Hepatocyte (in vitro differentiated cells): Measurements from ENCODE around the gene ATAD1.
A peak's percentile ranks its signal among the peaks of the same experiment; 100 is the strongest.

Experiments
- EZH2phosphoT487 ChIP-seq: fragments of 200-600 bp; sonication (generic); IDR thresholded peaks from one replicate; pipeline ENCODE4 v1.6.1; 2018; ENCODE audit warnings: antibody characterized with exemption, mild to moderate bottlenecking, low read depth, moderate library complexity; ENCODE audit not compliant: unreplicated experiment, severe bottlenecking
- TF ChIP-seq, protein P1 (sequence below): fragments of 200-600 bp; sonication (generic); IDR thresholded peaks from 2 replicates; pipeline ENCODE4 v1.5.1; 2016; ENCODE audit warnings: antibody characterized with exemption, mild to moderate bottlenecking; ENCODE audit not compliant: poor library complexity

DNA sequence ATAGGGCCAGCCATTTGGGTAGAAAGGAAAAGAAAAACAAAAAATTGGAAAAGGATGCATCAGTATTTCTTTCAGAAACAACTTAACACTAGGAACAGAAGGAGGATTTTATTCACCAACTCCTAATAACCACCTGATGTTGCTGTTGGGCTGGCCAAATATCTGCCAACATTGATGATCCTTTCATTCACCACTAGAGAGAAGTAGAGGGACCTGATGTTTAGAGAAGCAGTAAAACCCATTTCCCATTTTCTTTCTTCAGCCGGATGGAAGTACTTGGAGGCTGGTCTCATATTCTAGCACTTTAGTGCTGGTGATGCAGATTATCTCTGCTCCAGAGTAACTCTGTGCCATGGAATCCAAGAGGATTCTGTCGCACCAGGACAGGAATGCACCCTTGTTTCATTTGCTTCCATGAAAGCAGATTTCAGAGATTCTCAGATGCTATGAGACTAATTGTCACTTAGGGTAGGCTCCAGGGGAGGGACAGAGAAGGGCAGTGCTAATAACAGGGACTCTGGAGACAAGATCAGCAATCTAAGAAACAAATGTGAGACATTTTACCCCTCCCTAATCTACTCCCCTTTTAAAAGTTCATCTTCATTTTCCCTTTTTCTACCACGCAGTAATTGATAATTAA is 42.2 kb upstream of the ATAD1 start:
- TF ChIP-seq, protein P1, sequence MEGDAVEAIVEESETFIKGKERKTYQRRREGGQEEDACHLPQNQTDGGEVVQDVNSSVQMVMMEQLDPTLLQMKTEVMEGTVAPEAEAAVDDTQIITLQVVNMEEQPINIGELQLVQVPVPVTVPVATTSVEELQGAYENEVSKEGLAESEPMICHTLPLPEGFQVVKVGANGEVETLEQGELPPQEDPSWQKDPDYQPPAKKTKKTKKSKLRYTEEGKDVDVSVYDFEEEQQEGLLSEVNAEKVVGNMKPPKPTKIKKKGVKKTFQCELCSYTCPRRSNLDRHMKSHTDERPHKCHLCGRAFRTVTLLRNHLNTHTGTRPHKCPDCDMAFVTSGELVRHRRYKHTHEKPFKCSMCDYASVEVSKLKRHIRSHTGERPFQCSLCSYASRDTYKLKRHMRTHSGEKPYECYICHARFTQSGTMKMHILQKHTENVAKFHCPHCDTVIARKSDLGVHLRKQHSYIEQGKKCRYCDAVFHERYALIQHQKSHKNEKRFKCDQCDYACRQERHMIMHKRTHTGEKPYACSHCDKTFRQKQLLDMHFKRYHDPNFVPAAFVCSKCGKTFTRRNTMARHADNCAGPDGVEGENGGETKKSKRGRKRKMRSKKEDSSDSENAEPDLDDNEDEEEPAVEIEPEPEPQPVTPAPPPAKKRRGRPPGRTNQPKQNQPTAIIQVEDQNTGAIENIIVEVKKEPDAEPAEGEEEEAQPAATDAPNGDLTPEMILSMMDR = peak; percentile 52
- TF ChIP-seq EZH2phosphoT487 = no peak
